Measurements from ENCODE around the gene NLRP10.

Gene NLRP10

GRCh38 chr11:7964873-7965272, 374 bp downstream of the NLRP10 start:
- H3K27me3 Mint-ChIP-seq = peaks cover 12% of the 10 kb centered on the region

GRCh38 chr11:7964261-7964660, 986 bp downstream of the NLRP10 start:
- Mint-ChIP-seq H3K36me3 (no peaks in the 10 kb centered on the region), H3K9me3 (no peaks in the 10 kb centered on the region), H3K4me1 (no peaks in the 10 kb centered on the region), H3K27ac (no peak overlapping the region), H3K27me3 (peaks cover 13% of the 10 kb centered on the region), H3K4me3 (no peak overlapping the region)
- DNase-seq = no peak
- CTCF ChIA-PET = interaction anchor here (1.4 kb wide), 1 partner anchor 69 kb away, joined by 3 read pairs; no protein-coding TSS in a partner anchor

More at GRCh38 chr11:7964873-7965272, 374 bp downstream of the NLRP10 start:
- Mint-ChIP-seq H3K9me3 (no peaks in the 10 kb centered on the region), H3K27ac (no peak overlapping the region), H3K4me1 (no peaks in the 10 kb centered on the region), H3K36me3 (no peaks in the 10 kb centered on the region), H3K4me3 (no peak overlapping the region)
- no peak for DNase-seq
- CTCF ChIA-PET = interaction anchor here (1.4 kb wide), 1 partner anchor 69 kb away, joined by 3 read pairs; no protein-coding TSS in a partner anchor

GRCh38 chr11:7955191-7955590, 10.1 kb downstream of the NLRP10 start:
- Mint-ChIP-seq H3K4me1 (no peaks in the 10 kb centered on the region), H3K27ac (no peak overlapping the region), H3K9me3 (no peaks in the 10 kb centered on the region), H3K36me3 (no peaks in the 10 kb centered on the region), H3K27me3 (peaks cover 8% of the 10 kb centered on the region), H3K4me3 (no peak overlapping the region)
- CTCF ChIA-PET = no interaction called here
- DNase-seq = no peak

GRCh38 chr11:7949934-7950333, 15.3 kb downstream of the NLRP10 start:
- Mint-ChIP-seq H3K27me3 (peaks cover 12% of the 10 kb centered on the region), H3K4me3 (no peak overlapping the region), H3K27ac (no peak overlapping the region), H3K9me3 (no peaks in the 10 kb centered on the region), H3K4me1 (no peaks in the 10 kb centered on the region), H3K36me3 (no peaks in the 10 kb centered on the region)
- DNase-seq = no peak
- CTCF ChIA-PET = no interaction called here

- no peaks in the 10 kb centered on the region for H3K4me1 Mint-ChIP-seq
- DNase-seq = no peak
- no peak overlapping the region for H3K27ac Mint-ChIP-seq
- CTCF ChIA-PET = no interaction called here
- H3K36me3 Mint-ChIP-seq = no peaks in the 10 kb centered on the region
- H3K4me3 Mint-ChIP-seq = no peak overlapping the region
- H3K27me3 Mint-ChIP-seq = peaks cover 12% of the 10 kb centered on the region
- H3K9me3 Mint-ChIP-seq = peaks cover 15% of the 10 kb centered on the region
These were observed 21.1 kb downstream of the NLRP10 start for GRCh38 chr11:7944123-7944522.

- DNase-seq = no peak
- Mint-ChIP-seq H3K27me3 (peaks cover 5% of the 10 kb centered on the region), H3K4me3 (no peak within 1 kb of the TSS), H3K4me1 (no peaks in the 10 kb centered on the region), H3K9me3 (peaks cover 15% of the 10 kb centered on the region), H3K36me3 (no peaks in the 10 kb centered on the region), H3K27ac (no peak within 1 kb of the TSS)
- CTCF ChIA-PET = no interaction called here
These were observed 23.6 kb downstream of the NLRP10 start, which contains the start of gene OR10A3 for GRCh38 chr11:7941608-7942007. Gene OR10A3, minus strand, starts transcription at chr11:7941708. Its CDS starts 2,188 bp downstream, at chr11:7939520.

GRCh38 chr11:7941146-7941545, 24.1 kb downstream of the NLRP10 start:
- no peaks in the 10 kb centered on the region for H3K4me1 Mint-ChIP-seq
- DNase-seq = no peak
- H3K36me3 Mint-ChIP-seq = no peaks in the 10 kb centered on the region
- peaks cover 5% of the 10 kb centered on the region for H3K27me3 Mint-ChIP-seq
- no peak overlapping the region for H3K27ac Mint-ChIP-seq
- peaks cover 15% of the 10 kb centered on the region for H3K9me3 Mint-ChIP-seq
- H3K4me3 Mint-ChIP-seq = no peak overlapping the region
- CTCF ChIA-PET = no interaction called here

GRCh38 chr11:7936615-7937014, 28.6 kb downstream of the NLRP10 start:
- CTCF ChIA-PET = no interaction called here
- Mint-ChIP-seq H3K4me1 (no peaks in the 10 kb centered on the region), H3K36me3 (no peaks in the 10 kb centered on the region)

GRCh38 chr11:7931168-7931567, 34.1 kb downstream of the NLRP10 start, which contains the start of gene OR10A6:
Gene OR10A6, minus strand, starts transcription at chr11:7931268. Its CDS starts 2,606 bp downstream, at chr11:7928662.
- Mint-ChIP-seq H3K36me3 (no peaks in the 10 kb centered on the region), H3K4me3 (no peak within 1 kb of the TSS), H3K4me1 (no peaks in the 10 kb centered on the region), H3K9me3 (no peaks in the 10 kb centered on the region), H3K27ac (no peak within 1 kb of the TSS), H3K27me3 (peaks cover 5% of the 10 kb centered on the region)
- CTCF ChIA-PET = no interaction called here
- no peak for DNase-seq

More at GRCh38 chr11:7936615-7937014, 28.6 kb downstream of the NLRP10 start:
- no peak for DNase-seq
- no peaks in the 10 kb centered on the region for H3K27me3 Mint-ChIP-seq
- H3K9me3 Mint-ChIP-seq = no peaks in the 10 kb centered on the region
- H3K27ac Mint-ChIP-seq = no peak overlapping the region
- H3K4me3 Mint-ChIP-seq = no peak overlapping the region

- Mint-ChIP-seq H3K27me3 (peaks cover 8% of the 10 kb centered on the region), H3K4me3 (no peak overlapping the region), H3K4me1 (no peaks in the 10 kb centered on the region), H3K27ac (no peak overlapping the region), H3K9me3 (no peaks in the 10 kb centered on the region), H3K36me3 (no peaks in the 10 kb centered on the region)
- DNase-seq = no peak
- CTCF ChIA-PET = no interaction called here
These were observed 37.6 kb downstream of the NLRP10 start for GRCh38 chr11:7927635-7928034.

GRCh38 chr11:7924536-7924935, 40.7 kb downstream of the NLRP10 start:
- Mint-ChIP-seq H3K9me3 (no peaks in the 10 kb centered on the region), H3K4me1 (no peaks in the 10 kb centered on the region), H3K36me3 (no peaks in the 10 kb centered on the region), H3K4me3 (no peak overlapping the region), H3K27me3 (peaks cover 4% of the 10 kb centered on the region), H3K27ac (no peak overlapping the region)
- CTCF ChIA-PET = no interaction called here
- DNase-seq = no peak

GRCh38 chr11:7918141-7918540, 47.1 kb downstream of the NLRP10 start:
- Mint-ChIP-seq H3K27me3 (no peaks in the 10 kb centered on the region), H3K36me3 (no peaks in the 10 kb centered on the region), H3K27ac (no peak overlapping the region), H3K4me1 (no peaks in the 10 kb centered on the region), H3K4me3 (no peak overlapping the region), H3K9me3 (no peaks in the 10 kb centered on the region)
- no peak for DNase-seq
- CTCF ChIA-PET = no interaction called here
